ENCODE measurements around the gene TM2D1.
"Not testable (repeated sequence)": the region's sequence is repeated elsewhere in the genome, so short reads cannot be mapped to it uniquely, and the experiment has no call there.

The TM2D1 gene

DNA sequence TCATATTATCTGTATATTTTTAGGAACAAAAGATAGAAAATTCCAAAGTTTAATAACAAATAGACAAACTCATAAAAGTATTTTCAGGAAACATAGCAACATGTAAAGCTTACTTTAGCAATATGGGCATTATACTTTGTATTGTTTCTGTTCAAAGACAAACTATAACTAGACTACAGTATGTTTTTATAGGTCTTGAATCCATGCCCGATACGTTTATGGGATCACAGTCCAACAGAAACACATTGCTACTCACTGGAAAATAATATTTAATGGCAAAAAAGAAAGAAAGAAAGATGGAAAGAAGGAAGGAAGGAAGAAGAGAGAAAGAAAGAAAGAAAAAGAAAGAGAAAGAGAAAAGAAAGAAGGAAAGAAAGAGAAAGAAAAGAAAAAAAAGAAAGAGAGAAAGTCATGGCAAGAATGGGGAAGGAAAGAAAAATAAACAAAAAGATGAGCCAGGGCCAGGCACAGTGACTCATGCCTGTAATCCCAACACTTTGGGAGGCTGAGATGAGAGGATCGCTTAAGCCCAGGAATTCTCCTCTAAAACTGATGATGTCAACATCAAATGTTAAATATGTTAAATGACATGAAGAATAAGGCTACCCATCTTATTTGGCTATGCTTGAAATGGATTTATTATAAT is 32.7 kb downstream of the TM2D1 start:
- DNase-seq (ENCODE audit: low read depth) = no peak
- TF ChIP-seq CTCF (IDR thresholded peaks at IDR 0.05; ENCODE audit: insufficient read depth, low read depth, low read length, missing control alignments) = no peak
- no peak overlapping the region for H3K4me3 ChIP-seq (ENCODE audit: low read depth, low read length)

GRCh38 chr1:61687901-61688300 is 37.0 kb downstream of the TM2D1 start:
- DNase-seq (ENCODE audit: low read depth) = no peak

DNA sequence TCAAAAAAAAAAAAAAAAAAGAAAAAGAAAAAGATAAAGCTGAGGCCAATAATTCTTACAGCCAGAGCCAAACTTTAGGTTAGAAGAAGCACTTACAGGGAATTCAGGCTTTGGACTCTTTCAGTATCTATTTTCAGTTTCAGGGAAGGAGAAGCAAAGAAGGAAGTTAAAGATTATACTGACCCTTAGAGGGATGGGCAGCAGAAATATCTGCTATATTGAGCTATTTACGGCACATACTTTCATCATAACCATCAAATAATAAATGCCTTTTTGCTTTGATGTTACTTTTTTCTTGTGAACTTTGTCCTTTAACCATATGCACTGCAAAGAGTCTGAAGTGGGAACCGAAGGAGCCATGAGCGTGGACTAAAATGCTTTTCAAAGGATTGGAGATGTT is 42.0 kb downstream of the TM2D1 start:
- DNase-seq (ENCODE audit: low read depth) = no peak
- TF ChIP-seq CTCF (IDR thresholded peaks at IDR 0.05; ENCODE audit: insufficient read depth, low read depth, low read length, missing control alignments) = no peak

More at GRCh38 chr1:61687901-61688300, 37.0 kb downstream of the TM2D1 start:
- TF ChIP-seq CTCF (IDR thresholded peaks at IDR 0.05; ENCODE audit: insufficient read depth, low read depth, low read length, missing control alignments) = no peak
- H3K4me3 ChIP-seq (ENCODE audit: low read depth, low read length) = no peak overlapping the region

GRCh38 chr1:61680500-61680899 is 44.4 kb downstream of the TM2D1 start:
- TF ChIP-seq CTCF (IDR thresholded peaks at IDR 0.05; ENCODE audit: insufficient read depth, low read depth, low read length, missing control alignments) = no peak
- DNase-seq (ENCODE audit: low read depth) = no peak

More for the DNA sequence above, 42.0 kb downstream of the TM2D1 start:
- H3K4me3 ChIP-seq (ENCODE audit: low read depth, low read length) = no peak overlapping the region

GRCh38 chr1:61676881-61677280 is 48.1 kb downstream of the TM2D1 start:
- H3K4me3 ChIP-seq (ENCODE audit: low read depth, low read length); DNase-seq (ENCODE audit: low read depth): not testable (repeated sequence)

More at GRCh38 chr1:61680500-61680899, 44.4 kb downstream of the TM2D1 start:
- H3K4me3 ChIP-seq (ENCODE audit: low read depth, low read length) = no peak overlapping the region

- no peak for DNase-seq (ENCODE audit: low read depth)
- no peak overlapping the region for H3K4me3 ChIP-seq (ENCODE audit: low read depth, low read length)
- TF ChIP-seq CTCF (IDR thresholded peaks at IDR 0.05; ENCODE audit: insufficient read depth, low read depth, low read length, missing control alignments) = no peak
These were observed 50.7 kb downstream of the TM2D1 start for GRCh38 chr1:61674221-61674620.

- no peak for DNase-seq (ENCODE audit: low read depth)
- no peak overlapping the region for H3K4me3 ChIP-seq (ENCODE audit: low read depth, low read length)
- no peak for TF ChIP-seq CTCF (IDR thresholded peaks at IDR 0.05; ENCODE audit: insufficient read depth, low read depth, low read length, missing control alignments)
These were observed 52.6 kb downstream of the TM2D1 start for GRCh38 chr1:61672376-61672775.

Data from GM12865 (cell line).